ENCODE data around the gene NLGN4X. TPM values are rescaled to one million over a fixed set of nuclear protein-coding genes. Genes with fewer than 3 reads are reported as not detected.

Gene NLGN4X
- total RNA-seq, 2 experiments from 2014 or later, result 0.08 to 0.11 TPM

GRCh38 chrX:6129195-6129594 lies 99.5 kb downstream of the NLGN4X start:
- ATAC-seq (ENCODE audit: poor library complexity) (no peak), DNase-seq (no peak)
- Histone ChIP-seq H3K36me3 (ENCODE audit: insufficient read depth, low read length) (no peaks in the 10 kb centered on the region), H3K4me1 (ENCODE audit: insufficient read depth, low read length) (no peaks in the 10 kb centered on the region), H3K27me3 (ENCODE audit: control insufficient read depth in 1 of 2, insufficient read depth in 2 of 2, low read length in 2 of 2) (no peaks in the 10 kb centered on the region), H3K9me3 (ENCODE audit: control insufficient read depth in 1 of 2, insufficient read depth in 1 of 2, low read length in 2 of 2) (no peaks in the 10 kb centered on the region), H3K4me3 (ENCODE audit: low read length) (no peak overlapping the region), H3K27ac (ENCODE audit: low read depth in 1 of 2, low read length in 2 of 2) (no peak overlapping the region)
- intact Hi-C loops (cut with DNase I, micrococcal nuclease), result no loop called here
- Mint-ChIP-seq H3K9me3 (no peaks in the 10 kb centered on the region), H3K36me3 (ENCODE audit: low read depth) (no peaks in the 10 kb centered on the region), H3K27ac (no peak overlapping the region), H3K27me3 (no peaks in the 10 kb centered on the region), H3K4me1 (ENCODE audit: low read depth) (no peaks in the 10 kb centered on the region), H3K4me3 (no peak overlapping the region)
- no peak for TF ChIP-seq CTCF (IDR thresholded peaks at IDR 0.05)
- CTCF ChIA-PET, result no interaction called here
- POLR2A ChIA-PET, result no interaction called here

GRCh38 chrX:6120329-6120728 lies 108.3 kb downstream of the NLGN4X start:
- DNase-seq, result no peak
- H3K9me3 ChIP-seq (ENCODE audit: control insufficient read depth in 1 of 2, insufficient read depth in 1 of 2, low read length in 2 of 2), result no peaks in the 10 kb centered on the region
- no peak overlapping the region for H3K4me3 ChIP-seq (ENCODE audit: low read length)
- CTCF ChIA-PET, result no interaction called here
- ATAC-seq (ENCODE audit: poor library complexity), result no peak
- no peaks in the 10 kb centered on the region for H3K27me3 Mint-ChIP-seq
- no peak overlapping the region for H3K27ac Mint-ChIP-seq
- intact Hi-C loops (cut with DNase I, micrococcal nuclease), result no loop called here
- no peak overlapping the region for H3K27ac ChIP-seq (ENCODE audit: low read depth in 1 of 2, low read length in 2 of 2)
- H3K36me3 ChIP-seq (ENCODE audit: insufficient read depth, low read length), result no peaks in the 10 kb centered on the region
- no peak for TF ChIP-seq CTCF (IDR thresholded peaks at IDR 0.05)
- H3K4me1 ChIP-seq (ENCODE audit: insufficient read depth, low read length), result no peaks in the 10 kb centered on the region
- H3K4me1 Mint-ChIP-seq (ENCODE audit: low read depth), result no peaks in the 10 kb centered on the region
- H3K4me3 Mint-ChIP-seq, result no peak overlapping the region
- POLR2A ChIA-PET, result no interaction called here
- H3K27me3 ChIP-seq (ENCODE audit: control insufficient read depth in 1 of 2, insufficient read depth in 2 of 2, low read length in 2 of 2), result no peaks in the 10 kb centered on the region
- no peaks in the 10 kb centered on the region for H3K9me3 Mint-ChIP-seq
- no peaks in the 10 kb centered on the region for H3K36me3 Mint-ChIP-seq (ENCODE audit: low read depth)

GRCh38 chrX:6095469-6095868 lies 133.2 kb downstream of the NLGN4X start:
- H3K9me3 ChIP-seq (ENCODE audit: control insufficient read depth in 1 of 2, insufficient read depth in 1 of 2, low read length in 2 of 2), result peaks cover 0 to 4% of the 10 kb centered on the region in 2 experiments
- no peaks in the 10 kb centered on the region for H3K4me1 ChIP-seq (ENCODE audit: insufficient read depth, low read length)
- ATAC-seq (ENCODE audit: poor library complexity), result no peak
- Mint-ChIP-seq H3K36me3 (ENCODE audit: low read depth) (no peaks in the 10 kb centered on the region), H3K4me3 (no peak overlapping the region), H3K27ac (no peak overlapping the region), H3K9me3 (no peaks in the 10 kb centered on the region), H3K4me1 (ENCODE audit: low read depth) (no peaks in the 10 kb centered on the region), H3K27me3 (no peaks in the 10 kb centered on the region)
- ChIA-PET POLR2A (no interaction called here), CTCF (no interaction called here)
- no peak for DNase-seq
- no peak overlapping the region for H3K4me3 ChIP-seq (ENCODE audit: low read length)
- TF ChIP-seq CTCF (IDR thresholded peaks at IDR 0.05), result no peak
- H3K27ac ChIP-seq (ENCODE audit: low read depth in 1 of 2, low read length in 2 of 2), result no peak overlapping the region
- H3K27me3 ChIP-seq (ENCODE audit: control insufficient read depth in 1 of 2, insufficient read depth in 2 of 2, low read length in 2 of 2), result no peaks in the 10 kb centered on the region
- intact Hi-C loops (cut with DNase I, micrococcal nuclease), result no loop called here
- H3K36me3 ChIP-seq (ENCODE audit: insufficient read depth, low read length), result no peaks in the 10 kb centered on the region
